ENCODE measurements around the gene GNB2.
A peak's percentile ranks its signal among the peaks of the same experiment; 100 is the strongest.
"Not testable (repeated sequence)": the region's sequence is repeated elsewhere in the genome, so short reads cannot be mapped to it uniquely, and the experiment has no call there.

GNB2 gene

GRCh38 chr7:100694098-100694745, 20.7 kb downstream of the GNB2 start, which contains the start of gene GIGYF1:
TSS of gene GIGYF1 (minus strand) at chr7:100694250. CDS start at chr7:100688238, 6,012 bp downstream.
- no peaks in the 10 kb centered on the region for H3K9me3 Mint-ChIP-seq
- DNase-seq (ENCODE audit: low spot score in 2 of 2) (peak in 1 of 2 donors; percentile 82), ATAC-seq (peak; percentile 77)
- H3K4me3 Mint-ChIP-seq, result peak within 1 kb of the TSS; percentile 88
- peak within 1 kb of the TSS; percentile 96 for H3K27ac Mint-ChIP-seq
- peaks cover 35% of the 10 kb centered on the region for H3K36me3 Mint-ChIP-seq
- H3K4me1 Mint-ChIP-seq, result peaks cover 40% of the 10 kb centered on the region

- Mint-ChIP-seq H3K27ac (no peak overlapping the region), H3K36me3 (peaks cover 27% of the 10 kb centered on the region), H3K4me3 (peak overlapping the region; percentile 48), H3K4me1 (peaks cover 34% of the 10 kb centered on the region), H3K9me3 (no peaks in the 10 kb centered on the region)
- ATAC-seq (no peak), DNase-seq (ENCODE audit: low spot score in 2 of 2) (no peak)
Observed at GRCh38 chr7:100696123-100696521, 22.6 kb downstream of the GNB2 start.

GRCh38 chr7:100699018-100699417, 25.5 kb downstream of the GNB2 start:
- H3K36me3 Mint-ChIP-seq, result peaks cover 6% of the 10 kb centered on the region
- peaks cover 12% of the 10 kb centered on the region for H3K4me1 Mint-ChIP-seq
- no peak overlapping the region for H3K4me3 Mint-ChIP-seq
- no peak overlapping the region for H3K27ac Mint-ChIP-seq
- no peaks in the 10 kb centered on the region for H3K9me3 Mint-ChIP-seq
- DNase-seq (ENCODE audit: low spot score in 2 of 2) (no peak), ATAC-seq (no peak)

GRCh38 chr7:100701089-100701488, 27.5 kb downstream of the GNB2 start:
- not testable (repeated sequence) for H3K4me1 Mint-ChIP-seq; H3K4me3 Mint-ChIP-seq; ATAC-seq; H3K27ac Mint-ChIP-seq; H3K9me3 Mint-ChIP-seq; DNase-seq (ENCODE audit: low spot score in 2 of 2)
- H3K36me3 Mint-ChIP-seq, result peaks cover 11% of the 10 kb centered on the region

- ATAC-seq (peak; percentile 79), DNase-seq (ENCODE audit: low spot score in 2 of 2) (peak; percentile 89 to 95)
- Mint-ChIP-seq H3K4me1 (peaks cover 18% of the 10 kb centered on the region), H3K9me3 (no peaks in the 10 kb centered on the region), H3K4me3 (peak overlapping the region; percentile 97), H3K36me3 (peaks cover 38% of the 10 kb centered on the region), H3K27ac (peak overlapping the region; percentile 98)
Observed at GRCh38 chr7:100705320-100705752, 31.8 kb downstream of the GNB2 start.

- Mint-ChIP-seq H3K27ac (peak within 1 kb of the TSS; percentile 98), H3K36me3 (peaks cover 38% of the 10 kb centered on the region), H3K4me3 (peak within 1 kb of the TSS; percentile 97), H3K4me1 (peaks cover 18% of the 10 kb centered on the region), H3K9me3 (no peaks in the 10 kb centered on the region)
- peak; percentile 98 to 100 for DNase-seq (ENCODE audit: low spot score in 2 of 2)
- ATAC-seq, result peak; percentile 98
Observed at GRCh38 chr7:100705753-100706671, 32.5 kb downstream of the GNB2 start, which contains the start of gene POP7. TSS of gene POP7 (plus strand) at chr7:100706121. CDS start at chr7:100706831, 710 bp downstream.

- DNase-seq (ENCODE audit: low spot score in 2 of 2) (no peak), ATAC-seq (no peak)
- H3K27ac Mint-ChIP-seq, result peak overlapping the region; percentile 98
- peaks cover 18% of the 10 kb centered on the region for H3K4me1 Mint-ChIP-seq
- peak overlapping the region; percentile 97 for H3K4me3 Mint-ChIP-seq
- H3K36me3 Mint-ChIP-seq, result peaks cover 38% of the 10 kb centered on the region
- H3K9me3 Mint-ChIP-seq, result no peaks in the 10 kb centered on the region
Observed at GRCh38 chr7:100706672-100707311, 33.3 kb downstream of the GNB2 start.

GRCh38 chr7:100708395-100708794, 34.9 kb downstream of the GNB2 start:
- H3K9me3 Mint-ChIP-seq, result no peaks in the 10 kb centered on the region
- ATAC-seq, result no peak
- no peak for DNase-seq (ENCODE audit: low spot score in 2 of 2)
- H3K4me1 Mint-ChIP-seq, result peaks cover 18% of the 10 kb centered on the region
- H3K36me3 Mint-ChIP-seq, result peaks cover 38% of the 10 kb centered on the region
- H3K4me3 Mint-ChIP-seq, result no peak overlapping the region
- H3K27ac Mint-ChIP-seq, result no peak overlapping the region

GRCh38 chr7:100710452-100710851, 36.9 kb downstream of the GNB2 start:
- H3K9me3 Mint-ChIP-seq, result no peaks in the 10 kb centered on the region
- ATAC-seq, result no peak
- H3K4me3 Mint-ChIP-seq, result no peak overlapping the region
- peaks cover 18% of the 10 kb centered on the region for H3K4me1 Mint-ChIP-seq
- no peak overlapping the region for H3K27ac Mint-ChIP-seq
- no peak for DNase-seq (ENCODE audit: low spot score in 2 of 2)
- peaks cover 38% of the 10 kb centered on the region for H3K36me3 Mint-ChIP-seq

GRCh38 chr7:100711369-100711768, 37.8 kb downstream of the GNB2 start:
- ATAC-seq, result no peak
- Mint-ChIP-seq H3K4me3 (no peak overlapping the region), H3K9me3 (no peaks in the 10 kb centered on the region), H3K27ac (no peak overlapping the region), H3K4me1 (peaks cover 15% of the 10 kb centered on the region), H3K36me3 (peaks cover 31% of the 10 kb centered on the region)
- DNase-seq (ENCODE audit: low spot score in 2 of 2), result no peak

GRCh38 chr7:100714725-100715124, 41.2 kb downstream of the GNB2 start:
- no peaks in the 10 kb centered on the region for H3K9me3 Mint-ChIP-seq
- DNase-seq (ENCODE audit: low spot score in 2 of 2) (no peak), ATAC-seq (no peak)
- no peak overlapping the region for H3K4me3 Mint-ChIP-seq
- H3K27ac Mint-ChIP-seq, result no peak overlapping the region
- H3K4me1 Mint-ChIP-seq, result no peaks in the 10 kb centered on the region
- H3K36me3 Mint-ChIP-seq, result peaks cover 4% of the 10 kb centered on the region

GRCh38 chr7:100717073-100717472, 43.5 kb downstream of the GNB2 start:
- not testable (repeated sequence) for H3K4me3 Mint-ChIP-seq; H3K4me1 Mint-ChIP-seq; DNase-seq (ENCODE audit: low spot score in 2 of 2); H3K36me3 Mint-ChIP-seq; ATAC-seq; H3K9me3 Mint-ChIP-seq
- peak overlapping the region; percentile 8 for H3K27ac Mint-ChIP-seq

- Mint-ChIP-seq H3K27ac (no peak overlapping the region), H3K4me1 (no peaks in the 10 kb centered on the region), H3K4me3 (no peak overlapping the region), H3K36me3 (peaks cover 4% of the 10 kb centered on the region), H3K9me3 (no peaks in the 10 kb centered on the region)
- no peak for DNase-seq (ENCODE audit: low spot score in 2 of 2)
- no peak for ATAC-seq
Observed at GRCh38 chr7:100719523-100720278, 46.2 kb downstream of the GNB2 start.

- Mint-ChIP-seq H3K36me3 (peaks cover 4% of the 10 kb centered on the region), H3K27ac (no peak within 1 kb of the TSS), H3K4me1 (no peaks in the 10 kb centered on the region), H3K9me3 (no peaks in the 10 kb centered on the region), H3K4me3 (no peak within 1 kb of the TSS)
- ATAC-seq (no peak), DNase-seq (ENCODE audit: low spot score in 2 of 2) (no peak)
Observed at GRCh38 chr7:100720279-100720670, 46.7 kb downstream of the GNB2 start, which contains the start of gene EPO. TSS of gene EPO (plus strand) at chr7:100720468. CDS start at chr7:100720981, 513 bp downstream.

Measured in stimulated activated effector memory CD8-positive, alpha-beta T cell treated with anti-CD3 and anti-CD28 coated beads, Interleukin-12 subunit alpha, Interleukin-12 subunit beta, amount 100 ng/mL, for 72 hours (primary cell).